Uterus (tissue), 2 donors: ENCODE data around the gene KIAA1217.

ENCODE experiments used
- POLR2A ChIP-seq, 2 donors: fragments of 450-650 bp; IDR thresholded peaks; one replicate each; pipeline ENCODE4 v1.6.1; 2016; ENCODE audit warnings: antibody characterized with exemption in 2 of 2, mild to moderate bottlenecking in 1 of 2, moderate library complexity in 1 of 2
- TF ChIP-seq, protein P1 (sequence below), 4 experiments: fragments of 200-600 bp in 2 of 4; fragments of 450-650 bp in 2 of 4; sonication (generic) in 2 of 4; IDR thresholded peaks; one replicate each; pipeline ENCODE4 v1.5.1; 2016 to 2019; ENCODE audit warnings: antibody characterized with exemption in 4 of 4, mild to moderate bottlenecking in 2 of 4, moderate library complexity in 1 of 4

DNA sequence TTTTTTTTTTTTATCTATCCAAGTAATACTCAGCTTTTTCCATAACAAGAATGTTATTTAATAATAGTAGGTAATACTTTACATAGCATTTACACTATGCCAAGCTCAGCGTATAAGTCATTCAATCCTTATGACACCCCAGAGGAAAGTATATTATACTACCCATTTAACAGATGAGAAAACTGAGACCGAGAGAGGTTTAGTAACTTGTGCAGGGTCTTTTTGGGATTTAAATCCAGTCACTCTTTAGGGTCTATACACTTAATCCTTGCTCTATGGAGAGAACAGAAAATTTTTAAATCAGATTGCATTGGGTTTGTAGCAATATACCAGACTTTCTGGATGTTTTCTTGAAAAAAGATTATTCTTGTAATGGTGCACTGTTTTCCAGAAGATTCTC lies 322.5 kb downstream of the KIAA1217 start:
- TF ChIP-seq POLR2A (IDR thresholded peaks at IDR 0.05): no peak
- TF ChIP-seq, protein P1, sequence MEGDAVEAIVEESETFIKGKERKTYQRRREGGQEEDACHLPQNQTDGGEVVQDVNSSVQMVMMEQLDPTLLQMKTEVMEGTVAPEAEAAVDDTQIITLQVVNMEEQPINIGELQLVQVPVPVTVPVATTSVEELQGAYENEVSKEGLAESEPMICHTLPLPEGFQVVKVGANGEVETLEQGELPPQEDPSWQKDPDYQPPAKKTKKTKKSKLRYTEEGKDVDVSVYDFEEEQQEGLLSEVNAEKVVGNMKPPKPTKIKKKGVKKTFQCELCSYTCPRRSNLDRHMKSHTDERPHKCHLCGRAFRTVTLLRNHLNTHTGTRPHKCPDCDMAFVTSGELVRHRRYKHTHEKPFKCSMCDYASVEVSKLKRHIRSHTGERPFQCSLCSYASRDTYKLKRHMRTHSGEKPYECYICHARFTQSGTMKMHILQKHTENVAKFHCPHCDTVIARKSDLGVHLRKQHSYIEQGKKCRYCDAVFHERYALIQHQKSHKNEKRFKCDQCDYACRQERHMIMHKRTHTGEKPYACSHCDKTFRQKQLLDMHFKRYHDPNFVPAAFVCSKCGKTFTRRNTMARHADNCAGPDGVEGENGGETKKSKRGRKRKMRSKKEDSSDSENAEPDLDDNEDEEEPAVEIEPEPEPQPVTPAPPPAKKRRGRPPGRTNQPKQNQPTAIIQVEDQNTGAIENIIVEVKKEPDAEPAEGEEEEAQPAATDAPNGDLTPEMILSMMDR (IDR thresholded peaks at IDR 0.05): no peak
